Lower lobe of right lung (tissue), 2 donors: Measurements from ENCODE around the gene SUCLG2. TPM values are rescaled to one million over a fixed set of nuclear protein-coding genes. Genes with fewer than 3 reads are reported as not detected.

Source experiments
- ATAC-seq, 2 donors: fragments of 200-7000 bp; cut with Tn5 transposase; one replicate each; pipeline ENCODE4 v1.9.1; 2020 to 2022; ENCODE audit warnings: mild to moderate bottlenecking in 2 of 2, moderate library complexity in 2 of 2
- DNase-seq: peaks from one replicate; pipeline ENCODE4 v3.0.0-alpha.2; 2020
- H3K27ac ChIP-seq: fragments of 200-600 bp; one replicate; pipeline ENCODE4 v1.8.0; 2022
- H3K27me3 ChIP-seq: fragments of 200-600 bp; one replicate; pipeline ENCODE4 v1.8.0; 2022; ENCODE audit warnings: low read depth
- H3K36me3 ChIP-seq: fragments of 200-600 bp; one replicate; pipeline ENCODE4 v1.8.0; 2022; ENCODE audit warnings: mild to moderate bottlenecking
- H3K4me1 ChIP-seq: fragments of 200-600 bp; one replicate; pipeline ENCODE4 v1.8.0; 2022
- H3K4me3 ChIP-seq: fragments of 200-600 bp; one replicate; pipeline ENCODE4 v1.8.0; 2022; ENCODE audit warnings: mild to moderate bottlenecking
- H3K9me3 ChIP-seq: fragments of 200-600 bp; one replicate; pipeline ENCODE4 v1.8.0; 2022
- CTCF ChIP-seq: fragments of 200-600 bp; IDR thresholded peaks from one replicate; pipeline ENCODE4 v1.8.0; 2022; ENCODE audit warnings: antibody characterized with exemption, mild to moderate bottlenecking
- intact Hi-C: fragments of 100-400 bp; cut with DNase I; formaldehyde crosslinking; loops from one replicate; pipeline ENCODE4 v1.11.0; 2022
- total RNA-seq: library from RNA; stranded (reverse); fragmentation: NEBNext Ultra II Directional; extraction: Animal tissue kit (Norgen Biotek cat#: 25700); gene quantifications from one replicate; pipeline ENCODE4 v1.2.1, GENCODE V29; 2021
- donor health status: DM: no; HTN: yes; CAD: no; lungs with severe emphysema.

The SUCLG2 gene
- total RNA-seq, 1 donor from 2014 or later = 50.7 TPM

- H3K4me3 ChIP-seq = no peak overlapping the region
- intact Hi-C loops = no loop called here
- no peak for TF ChIP-seq CTCF
- H3K36me3 ChIP-seq = peaks cover 61% of the 10 kb centered on the region
- no peak for ATAC-seq
- DNase-seq = no peak
- H3K27ac ChIP-seq = no peak overlapping the region
- no peaks in the 10 kb centered on the region for H3K4me1 ChIP-seq
- no peaks in the 10 kb centered on the region for H3K27me3 ChIP-seq
- H3K9me3 ChIP-seq = no peaks in the 10 kb centered on the region
Measured at GRCh38 chr3:67516496-67516895, 137.9 kb downstream of the SUCLG2 start.

- ATAC-seq = no peak
- Histone ChIP-seq H3K9me3 (no peaks in the 10 kb centered on the region), H3K4me3 (no peak overlapping the region), H3K27ac (no peak overlapping the region), H3K4me1 (no peaks in the 10 kb centered on the region), H3K27me3 (no peaks in the 10 kb centered on the region), H3K36me3 (peaks cover 61% of the 10 kb centered on the region)
- no peak for DNase-seq
- intact Hi-C loops = no loop called here
- TF ChIP-seq CTCF = no peak
Measured at GRCh38 chr3:67515778-67516177, 138.6 kb downstream of the SUCLG2 start.

GRCh38 chr3:67509471-67510075 lies 144.8 kb downstream of the SUCLG2 start:
- Histone ChIP-seq H3K9me3 (no peaks in the 10 kb centered on the region), H3K27ac (no peak overlapping the region), H3K4me1 (no peaks in the 10 kb centered on the region), H3K27me3 (no peaks in the 10 kb centered on the region), H3K4me3 (no peak overlapping the region), H3K36me3 (peaks cover 30% of the 10 kb centered on the region)
- no peak for DNase-seq
- no peak for ATAC-seq
- TF ChIP-seq CTCF = no peak
- intact Hi-C loops = no loop called here

GRCh38 chr3:67507584-67507983 lies 146.8 kb downstream of the SUCLG2 start:
- DNase-seq (no peak), ATAC-seq (no peak)
- Histone ChIP-seq H3K27me3 (no peaks in the 10 kb centered on the region), H3K4me1 (no peaks in the 10 kb centered on the region), H3K4me3 (no peak overlapping the region), H3K27ac (no peak overlapping the region), H3K9me3 (no peaks in the 10 kb centered on the region), H3K36me3 (peaks cover 21% of the 10 kb centered on the region)
- intact Hi-C loops = no loop called here
- TF ChIP-seq CTCF = no peak

- no peak for TF ChIP-seq CTCF
- no peaks in the 10 kb centered on the region for H3K9me3 ChIP-seq
- no peak for ATAC-seq
- peaks cover 5% of the 10 kb centered on the region for H3K36me3 ChIP-seq
- DNase-seq = no peak
- intact Hi-C loops = no loop called here
- H3K4me3 ChIP-seq = no peak overlapping the region
- no peaks in the 10 kb centered on the region for H3K4me1 ChIP-seq
- H3K27me3 ChIP-seq = no peaks in the 10 kb centered on the region
- H3K27ac ChIP-seq = no peak overlapping the region
Measured at GRCh38 chr3:67500709-67501108, 153.7 kb downstream of the SUCLG2 start.
